Measurements from ENCODE around the gene CLECL1. TPM values are rescaled to one million over a fixed set of nuclear protein-coding genes. Genes with fewer than 3 reads are reported as not detected.

CLECL1 gene
- total and polyA plus RNA-seq, 2 of the 4 experiments (the other 2 are of a cell fraction), result not detected

DNA sequence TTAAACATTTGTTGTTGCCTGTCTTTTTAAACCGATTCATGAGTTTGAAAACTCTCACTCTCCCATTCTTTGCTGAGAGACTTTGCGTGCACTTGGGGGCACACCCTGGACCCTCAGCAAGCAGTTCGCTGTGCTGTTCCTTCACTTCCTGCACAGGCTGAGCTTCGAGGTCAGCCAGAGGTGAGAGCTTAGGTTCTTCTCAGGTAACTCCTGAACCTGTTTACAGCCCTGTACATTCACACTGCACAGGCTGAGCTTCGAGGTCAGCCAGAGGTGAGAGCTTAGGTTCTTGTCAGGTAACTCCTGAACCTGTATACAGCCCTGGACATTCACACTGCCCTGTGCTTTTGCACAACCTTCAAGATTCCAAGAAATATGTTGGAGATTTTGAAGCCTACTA is 9.8 kb upstream of the CLECL1 start:
- ATAC-seq (ENCODE audit: low read depth) (no peak), DNase-seq (no peak)
- Histone ChIP-seq H4K20me1 (ENCODE audit: insufficient read depth, low read length) (no peaks in the 10 kb centered on the region), H3K9me1 (ENCODE audit: insufficient read depth, low read length) (no peaks in the 10 kb centered on the region), H2BK120ac (ENCODE audit: low read depth, low read length) (no peak overlapping the region), H2AK9ac (replicated peaks; ENCODE audit: low read depth, low read length, poor library complexity) (no peak overlapping the region), H3K79me1 (ENCODE audit: low read depth in 1 of 2, low read length in 2 of 2) (no peaks in the 10 kb centered on the region), H3K18ac (ENCODE audit: low read depth, low read length) (no peak overlapping the region), H3K4ac (ENCODE audit: low read depth, low read length) (no peak overlapping the region), H2AK5ac (ENCODE audit: low read depth, low read length) (no peak overlapping the region), H3K9me3 (ENCODE audit: control insufficient read depth, insufficient read depth, low read length) (no peaks in the 10 kb centered on the region), H3K27me3 (ENCODE audit: control insufficient read depth, insufficient read depth, low read length) (peaks cover 14% of the 10 kb centered on the region), H3K4me1 (ENCODE audit: control insufficient read depth, insufficient read depth, low read length) (no peaks in the 10 kb centered on the region), H3K27ac (ENCODE audit: insufficient read depth, low read length) (no peak overlapping the region), H4K91ac (ENCODE audit: insufficient read depth, low read depth, low read length) (no peak overlapping the region), H3K56ac (ENCODE audit: extremely low read depth, insufficient read depth, low read length) (no peak overlapping the region), H2BK5ac (ENCODE audit: low read depth, low read length, poor library complexity, severe bottlenecking) (no peak overlapping the region), H3K36me3 (ENCODE audit: control insufficient read depth, insufficient read depth, low read length) (no peaks in the 10 kb centered on the region), H2BK15ac (ENCODE audit: low read depth, low read length) (no peak overlapping the region), H4K8ac (ENCODE audit: low read depth in 2 of 2, low read length in 2 of 2) (no peak overlapping the region), H3K9ac (ENCODE audit: low read depth, low read length) (no peak overlapping the region), H3K4me3 (ENCODE audit: insufficient read depth, low read depth, low read length) (no peak overlapping the region), H4K5ac (ENCODE audit: low read depth, low read length) (no peak overlapping the region), H3K4me2 (ENCODE audit: low read depth, low read length) (no peak overlapping the region), H3K14ac (replicated peaks; ENCODE audit: low read depth, low read length) (no peak overlapping the region), H3K23ac (ENCODE audit: low read depth, low read length) (no peak overlapping the region), H2AFZ (replicated peaks; ENCODE audit: low read length, poor library complexity) (no peak overlapping the region), H2BK20ac (ENCODE audit: low read depth, low read length) (no peak overlapping the region)
- in situ Hi-C loops (cut with MboI; ENCODE audit: low sequenced_read_pairs), result no loop called here
- 63% methylated on average over 4 of the region's 5 CpGs; no CpG with 5 or more reads in 1 of the 2 experiments for WGBS, 2 experiments (ENCODE audit: extremely low coverage in 2 of 2, insufficient read length in 1 of 2)
- TF ChIP-seq ELK1 (IDR thresholded peaks at IDR 0.05; ENCODE audit: borderline replicate concordance, low read depth, low read length), result no peak
- TF ChIP-seq FOS (IDR thresholded peaks at IDR 0.05; ENCODE audit: low read depth, low read length), result no peak
- no peak for TF ChIP-seq MXI1 (IDR thresholded peaks at IDR 0.05; ENCODE audit: borderline replicate concordance, low read depth, low read length)
- TF ChIP-seq CEBPB (IDR thresholded peaks at IDR 0.05; ENCODE audit: low read depth, low read length), result no peak
- no peak for TF ChIP-seq RFX5 (IDR thresholded peaks at IDR 0.05; ENCODE audit: low read depth, low read length)
- TF ChIP-seq, protein P1, sequence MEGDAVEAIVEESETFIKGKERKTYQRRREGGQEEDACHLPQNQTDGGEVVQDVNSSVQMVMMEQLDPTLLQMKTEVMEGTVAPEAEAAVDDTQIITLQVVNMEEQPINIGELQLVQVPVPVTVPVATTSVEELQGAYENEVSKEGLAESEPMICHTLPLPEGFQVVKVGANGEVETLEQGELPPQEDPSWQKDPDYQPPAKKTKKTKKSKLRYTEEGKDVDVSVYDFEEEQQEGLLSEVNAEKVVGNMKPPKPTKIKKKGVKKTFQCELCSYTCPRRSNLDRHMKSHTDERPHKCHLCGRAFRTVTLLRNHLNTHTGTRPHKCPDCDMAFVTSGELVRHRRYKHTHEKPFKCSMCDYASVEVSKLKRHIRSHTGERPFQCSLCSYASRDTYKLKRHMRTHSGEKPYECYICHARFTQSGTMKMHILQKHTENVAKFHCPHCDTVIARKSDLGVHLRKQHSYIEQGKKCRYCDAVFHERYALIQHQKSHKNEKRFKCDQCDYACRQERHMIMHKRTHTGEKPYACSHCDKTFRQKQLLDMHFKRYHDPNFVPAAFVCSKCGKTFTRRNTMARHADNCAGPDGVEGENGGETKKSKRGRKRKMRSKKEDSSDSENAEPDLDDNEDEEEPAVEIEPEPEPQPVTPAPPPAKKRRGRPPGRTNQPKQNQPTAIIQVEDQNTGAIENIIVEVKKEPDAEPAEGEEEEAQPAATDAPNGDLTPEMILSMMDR (conservative IDR thresholded peaks at IDR 0.05; ENCODE audit: low read depth, low read length), result no peak
- no peak for TF ChIP-seq NFE2L2 (IDR thresholded peaks at IDR 0.05; ENCODE audit: low read depth, low read length)
- no peak for TF ChIP-seq RCOR1 (IDR thresholded peaks at IDR 0.05; ENCODE audit: insufficient replicate concordance, low read length)
- TF ChIP-seq POLR2A (IDR thresholded peaks at IDR 0.05; ENCODE audit: low read depth, low read length), result no peak
- dilution Hi-C loops (cut with HindIII; ENCODE audit: low sequenced_read_pairs, unreplicated experiment), result no loop called here
- POLR2A ChIA-PET (ENCODE audit: unreplicated experiment), result interaction anchor here (0.6 kb wide), 1 partner anchor 93 kb away, joined by 3 read pairs; no protein-coding TSS in a partner anchor
- CTCF ChIA-PET, result interaction anchor here (0.6 to 1.9 kb wide), 11 partner anchors 10 to 835 kb away, joined by 3 to 14 read pairs (median 3); partner anchors contain the start of gene CLECL1
- intact Hi-C loops (cut with micrococcal nuclease), result loop anchor here (10.0 kb wide), 1 partner anchor 472 kb away; the partner anchor contains the start of gene GABARAPL1
- no TSS peak for BruUV-seq (replicated peaks)
